Keratinocyte (primary cell): ENCODE data around the gene MEF2A. TPM values are rescaled to one million over a fixed set of nuclear protein-coding genes. Genes with fewer than 3 reads are reported as not detected.

Source experiments
- DNase-seq: peaks from one replicate; pipeline ENCODE4 v3.0.0-alpha.2; 2011; ENCODE audit warnings: low read depth, missing footprints, low spot score
- FAIRE-seq: peaks from 2 replicates; lab custom pipeline; 2011; peaks lifted over from hg19 to GRCh38; lab: Jason Lieb, UNC
- H2AFZ ChIP-seq: 2 replicates; pipeline ENCODE4 v1.6.0; 2012; ENCODE audit warnings: low read length, control low read depth, inconsistent platforms; ENCODE audit not compliant: control insufficient read depth
- H3K27ac ChIP-seq: 2 replicates; pipeline ENCODE4 v1.5.1; 2011; ENCODE audit warnings: low read length; ENCODE audit not compliant: control insufficient read depth, insufficient read depth
- H3K27me3 ChIP-seq: 3 replicates; pipeline ENCODE4 v1.6.0; 2011; ENCODE audit warnings: low read length; ENCODE audit not compliant: control insufficient read depth, insufficient read depth; ENCODE audit errors: extremely low read depth
- H3K36me3 ChIP-seq, 2 experiments: 2 replicates in 1 of 2; 3 replicates in 1 of 2; pipeline ENCODE4 v1.5.1; 2011; ENCODE audit warnings: low read length in 2 of 2, mild to moderate bottlenecking in 1 of 2; ENCODE audit not compliant: control insufficient read depth in 2 of 2, insufficient read depth in 2 of 2; ENCODE audit errors: extremely low read depth in 1 of 2
- H3K4me1 ChIP-seq: 3 replicates; pipeline ENCODE4 v1.5.1; 2011; ENCODE audit warnings: low read length; ENCODE audit not compliant: control insufficient read depth, insufficient read depth; ENCODE audit errors: extremely low read depth
- H3K4me2 ChIP-seq: 3 replicates; pipeline ENCODE4 v1.6.0; 2011; ENCODE audit warnings: low read depth, low read length; ENCODE audit not compliant: control insufficient read depth, insufficient read depth; ENCODE audit errors: extremely low read depth
- H3K4me3 ChIP-seq, 3 experiments: fragments of 200-600 bp in 1 of 3; sonication (generic) in 1 of 3; 2 replicates in 2 of 3; 3 replicates in 1 of 3; pipeline ENCODE4 v1.5.1; 2011 to 2016; ENCODE audit warnings: low read length in 3 of 3, mild to moderate bottlenecking in 3 of 3, control low read depth in 2 of 3, inconsistent platforms in 1 of 3, low read depth in 1 of 3, mixed read lengths in 1 of 3, mixed run types in 1 of 3, moderate library complexity in 1 of 3; ENCODE audit not compliant: control insufficient read depth in 2 of 3, insufficient read depth in 2 of 3; ENCODE audit errors: extremely low read depth in 1 of 3
- H3K79me2 ChIP-seq: 2 replicates; pipeline ENCODE4 v1.6.0; 2012; ENCODE audit warnings: low read length; ENCODE audit not compliant: control insufficient read depth, insufficient read depth
- H3K9ac ChIP-seq: 3 replicates; pipeline ENCODE4 v1.6.0; 2011; ENCODE audit warnings: low read length; ENCODE audit not compliant: control insufficient read depth, insufficient read depth; ENCODE audit errors: extremely low read depth
- H3K9me1 ChIP-seq: 3 replicates; pipeline ENCODE4 v1.6.0; 2011; ENCODE audit warnings: low read length; ENCODE audit not compliant: control insufficient read depth, insufficient read depth; ENCODE audit errors: extremely low read depth
- H3K9me3 ChIP-seq: 2 replicates; pipeline ENCODE4 v1.5.1; 2012; ENCODE audit warnings: low read depth, low read length; ENCODE audit not compliant: control insufficient read depth
- H4K20me1 ChIP-seq: 3 replicates; pipeline ENCODE4 v1.6.0; 2011; ENCODE audit warnings: low read length; ENCODE audit not compliant: control insufficient read depth, insufficient read depth; ENCODE audit errors: extremely low read depth
- EZH2 ChIP-seq: IDR thresholded peaks from one replicate; pipeline ENCODE4 v1.6.1; 2012; ENCODE audit warnings: inconsistent platforms, mild to moderate bottlenecking, low read length, moderate library complexity
- dilution Hi-C: fragments of 300-500 bp; cut with MboI; formaldehyde crosslinking; loops from one replicate; pipeline ENCODE4 v1.7.0; 2020; ENCODE audit warnings: low sequenced_read_pairs; ENCODE audit not compliant: extremely low pct_ligation_motif_present
- polyA plus RNA-seq, 5 experiments: library from polyadenylated mRNA; depleted of rRNA in 3 of 5; stranded (reverse) in 3 of 5; stranded (forward) in 1 of 5; unstranded in 1 of 5; fragments of >200 nt; gene quantifications; 1 replicate in 1 of 5; 2 replicates in 3 of 5; 3 replicates in 1 of 5; pipeline versions ENCODE4 v1.2.1 to v1.2.3, GENCODE V29; 2011 to 2012; ENCODE audit warnings: missing spikeins in 2 of 5, low read depth in 1 of 5, low replicate concordance in 1 of 5
- TF ChIP-seq, protein P1 (sequence below), 3 experiments: IDR thresholded peaks in 1 of 3; conservative IDR thresholded peaks in 1 of 3; optimal IDR thresholded peaks in 1 of 3; 2 replicates in 2 of 3; 3 replicates in 1 of 3; pipeline versions ENCODE3 to v1.5.1; 2011; ENCODE audit warnings: low read length in 3 of 3, mild to moderate bottlenecking in 3 of 3, moderate library complexity in 2 of 3, control low read depth in 1 of 3, inconsistent platforms in 1 of 3; ENCODE audit not compliant: insufficient read depth in 2 of 3; ENCODE audit errors: extremely low read depth in 1 of 3

Gene MEF2A
- polyA plus RNA-seq, 1 donor (not counting 4 experiments of a cell fraction or from before 2014, with no cell fraction given) = 27.4 TPM

GRCh38 chr15:99635145-99635544 lies 69.4 kb downstream of the MEF2A start:
- TF ChIP-seq, protein P1, sequence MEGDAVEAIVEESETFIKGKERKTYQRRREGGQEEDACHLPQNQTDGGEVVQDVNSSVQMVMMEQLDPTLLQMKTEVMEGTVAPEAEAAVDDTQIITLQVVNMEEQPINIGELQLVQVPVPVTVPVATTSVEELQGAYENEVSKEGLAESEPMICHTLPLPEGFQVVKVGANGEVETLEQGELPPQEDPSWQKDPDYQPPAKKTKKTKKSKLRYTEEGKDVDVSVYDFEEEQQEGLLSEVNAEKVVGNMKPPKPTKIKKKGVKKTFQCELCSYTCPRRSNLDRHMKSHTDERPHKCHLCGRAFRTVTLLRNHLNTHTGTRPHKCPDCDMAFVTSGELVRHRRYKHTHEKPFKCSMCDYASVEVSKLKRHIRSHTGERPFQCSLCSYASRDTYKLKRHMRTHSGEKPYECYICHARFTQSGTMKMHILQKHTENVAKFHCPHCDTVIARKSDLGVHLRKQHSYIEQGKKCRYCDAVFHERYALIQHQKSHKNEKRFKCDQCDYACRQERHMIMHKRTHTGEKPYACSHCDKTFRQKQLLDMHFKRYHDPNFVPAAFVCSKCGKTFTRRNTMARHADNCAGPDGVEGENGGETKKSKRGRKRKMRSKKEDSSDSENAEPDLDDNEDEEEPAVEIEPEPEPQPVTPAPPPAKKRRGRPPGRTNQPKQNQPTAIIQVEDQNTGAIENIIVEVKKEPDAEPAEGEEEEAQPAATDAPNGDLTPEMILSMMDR (optimal IDR thresholded peaks at IDR 0.05 in 1 of 3, IDR thresholded peaks at IDR 0.05 in 1 of 3, conservative IDR thresholded peaks at IDR 0.05 in 1 of 3; ENCODE audit: extremely low read depth in 1 of 3, insufficient read depth in 2 of 3, low read length in 3 of 3) = no peak
- TF ChIP-seq EZH2 = no peak
- Histone ChIP-seq H3K27me3 (no peaks in the 10 kb centered on the region), H3K4me2 (no peak overlapping the region), H3K4me1 (peaks cover 10% of the 10 kb centered on the region), H3K27ac (no peak overlapping the region), H3K9ac (no peak overlapping the region), H3K79me2 (peaks cover 7% of the 10 kb centered on the region), H3K9me1 (no peaks in the 10 kb centered on the region), H3K9me3 (no peaks in the 10 kb centered on the region), H4K20me1 (no peaks in the 10 kb centered on the region), H2AFZ (no peak overlapping the region), H3K4me3 (no peak overlapping the region), H3K36me3 (no peaks in the 10 kb centered on the region)
- dilution Hi-C loops = no loop called here
- DNase-seq (no peak), FAIRE-seq (no peak)

GRCh38 chr15:99635794-99636193 lies 70.0 kb downstream of the MEF2A start:
- H3K79me2 ChIP-seq = peaks cover 5% of the 10 kb centered on the region
- no peak overlapping the region for H3K4me3 ChIP-seq
- H3K27me3 ChIP-seq = no peaks in the 10 kb centered on the region
- dilution Hi-C loops = no loop called here
- H3K9me1 ChIP-seq = no peaks in the 10 kb centered on the region
- H3K9ac ChIP-seq = no peak overlapping the region
- FAIRE-seq (no peak), DNase-seq (no peak)
- H4K20me1 ChIP-seq = no peaks in the 10 kb centered on the region
- peaks cover 10% of the 10 kb centered on the region for H3K4me1 ChIP-seq
- no peak overlapping the region for H3K4me2 ChIP-seq
- H3K36me3 ChIP-seq = no peaks in the 10 kb centered on the region
- H2AFZ ChIP-seq = no peak overlapping the region
- no peak overlapping the region for H3K27ac ChIP-seq
- TF ChIP-seq EZH2 = no peak
- TF ChIP-seq, protein P1 (optimal IDR thresholded peaks at IDR 0.05 in 1 of 3, IDR thresholded peaks at IDR 0.05 in 1 of 3, conservative IDR thresholded peaks at IDR 0.05 in 1 of 3; ENCODE audit: extremely low read depth in 1 of 3, insufficient read depth in 2 of 3, low read length in 3 of 3) = no peak
- H3K9me3 ChIP-seq = no peaks in the 10 kb centered on the region
